HG03280 (cell line): Measurements from ENCODE around the gene NYAP1.
"Not testable (repeated sequence)": the region's sequence is repeated elsewhere in the genome, so short reads cannot be mapped to it uniquely, and the experiment has no call there.

Experiments used
- ATAC-seq: cut with Tn5 transposase; IDR thresholded peaks from one replicate; pipeline ENCODE4 v1.9.1; 2021; ENCODE audit warnings: mild to moderate bottlenecking, moderate library complexity; ENCODE audit not compliant: unreplicated experiment

The NYAP1 gene

DNA sequence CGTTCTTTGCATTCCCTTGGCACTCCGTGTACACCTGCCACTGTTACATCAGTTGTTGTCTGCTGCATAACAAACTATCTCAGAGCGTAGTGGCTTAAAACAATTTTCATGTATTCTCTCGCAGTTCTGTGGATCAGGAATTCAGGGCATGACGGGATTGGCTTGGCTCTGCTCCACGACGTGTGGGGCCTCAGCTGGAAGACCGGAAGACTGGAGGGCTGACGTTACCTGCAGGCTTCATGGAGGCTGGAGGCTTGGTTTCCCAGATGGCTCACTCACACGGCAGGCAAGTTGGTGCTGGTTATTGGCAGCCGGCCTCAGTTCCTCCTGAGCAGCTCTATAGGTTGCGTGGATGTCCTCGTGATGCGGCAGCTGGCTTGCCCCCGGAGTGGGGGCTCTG lies 25.5 kb downstream of the NYAP1 start:
- no peak for ATAC-seq

DNA sequence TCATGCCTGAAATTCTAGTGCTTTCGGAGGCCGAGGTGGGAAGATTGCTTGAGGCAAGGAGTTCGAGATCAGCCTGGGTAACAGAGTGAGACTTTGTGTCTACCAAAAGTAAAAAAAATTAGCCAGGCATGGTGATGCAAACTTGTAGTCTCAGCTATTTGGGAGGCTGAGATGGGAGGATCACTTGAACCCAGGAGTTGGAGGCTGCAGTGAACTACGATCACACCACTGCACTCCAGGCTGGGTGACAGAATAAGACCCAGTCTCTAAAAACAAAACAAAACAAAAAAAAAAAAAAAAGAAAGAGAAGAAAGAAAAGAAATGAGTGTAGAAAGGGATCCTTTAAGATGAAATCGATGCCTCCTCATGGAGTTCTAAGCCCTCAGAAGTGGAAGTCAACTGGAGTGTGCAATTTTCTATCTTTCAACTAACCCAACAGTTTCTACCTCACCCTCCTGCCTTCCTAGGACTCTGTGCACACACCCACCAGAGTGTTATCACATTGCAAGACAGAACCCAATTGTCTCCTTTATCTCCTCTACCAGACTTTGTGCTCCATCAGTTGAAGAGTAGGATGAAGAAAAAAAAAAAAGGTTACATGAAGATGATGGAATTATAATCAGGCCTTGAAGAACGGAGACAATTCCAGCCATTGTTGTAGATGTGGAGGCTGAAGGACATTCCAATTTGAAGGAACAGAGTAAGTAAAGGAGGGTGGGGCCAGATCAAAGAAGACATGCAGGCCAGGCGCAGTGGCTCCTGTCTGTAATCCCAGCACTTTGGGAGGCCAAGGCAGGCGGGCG lies 26.9 kb downstream of the NYAP1 start:
- no peak for ATAC-seq

DNA sequence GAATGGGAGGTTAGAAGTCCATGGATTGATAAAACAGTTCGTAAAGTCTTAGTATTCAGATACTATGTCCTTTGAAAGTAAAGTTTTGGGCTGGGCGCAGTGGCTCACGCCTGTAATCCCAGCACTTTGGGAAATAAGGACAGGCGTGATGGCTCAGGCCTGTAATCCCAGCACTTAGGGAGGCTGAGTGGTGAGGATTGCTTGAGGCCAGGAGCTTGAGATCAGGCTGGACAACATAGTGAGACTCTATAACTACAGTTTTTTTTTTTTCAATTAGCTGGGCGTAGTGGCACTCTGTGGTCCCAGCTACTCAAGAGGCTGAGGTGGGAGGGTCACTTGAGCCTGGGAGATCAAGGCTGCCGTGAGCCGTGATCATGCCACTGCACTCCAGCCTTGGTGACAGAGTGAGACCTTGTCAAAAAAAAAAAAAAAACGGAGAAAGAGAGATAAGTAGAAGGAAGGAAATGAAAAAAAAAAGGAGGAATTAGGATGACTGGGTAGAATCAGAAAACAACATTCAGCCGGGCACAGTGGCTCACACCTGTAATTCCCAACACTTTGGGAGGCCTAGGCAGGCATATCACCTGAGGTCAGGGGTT lies 29.6 kb downstream of the NYAP1 start:
- no peak for ATAC-seq

DNA sequence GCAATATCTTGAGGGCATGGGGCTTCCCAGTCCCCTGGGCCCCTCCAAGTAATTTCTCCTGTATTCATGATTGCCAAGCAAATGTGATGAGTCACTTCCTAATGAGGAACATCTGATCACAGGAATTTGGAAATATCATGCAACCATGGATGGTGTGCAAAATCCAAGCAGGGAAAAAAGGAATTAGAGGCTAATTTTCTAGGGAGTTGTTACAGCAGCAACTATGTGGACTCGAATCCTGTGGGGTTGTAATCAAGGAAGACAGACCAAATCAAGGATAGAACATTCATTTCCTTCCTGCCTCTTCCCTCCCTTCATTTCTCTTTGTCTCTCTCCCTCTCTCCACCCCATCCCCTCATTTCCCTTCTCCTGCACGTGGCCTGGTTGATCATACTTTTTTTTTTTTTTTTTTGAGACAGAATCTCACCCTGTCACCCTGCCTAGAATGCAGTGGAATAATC lies 31.4 kb downstream of the NYAP1 start:
- no peak for ATAC-seq

DNA sequence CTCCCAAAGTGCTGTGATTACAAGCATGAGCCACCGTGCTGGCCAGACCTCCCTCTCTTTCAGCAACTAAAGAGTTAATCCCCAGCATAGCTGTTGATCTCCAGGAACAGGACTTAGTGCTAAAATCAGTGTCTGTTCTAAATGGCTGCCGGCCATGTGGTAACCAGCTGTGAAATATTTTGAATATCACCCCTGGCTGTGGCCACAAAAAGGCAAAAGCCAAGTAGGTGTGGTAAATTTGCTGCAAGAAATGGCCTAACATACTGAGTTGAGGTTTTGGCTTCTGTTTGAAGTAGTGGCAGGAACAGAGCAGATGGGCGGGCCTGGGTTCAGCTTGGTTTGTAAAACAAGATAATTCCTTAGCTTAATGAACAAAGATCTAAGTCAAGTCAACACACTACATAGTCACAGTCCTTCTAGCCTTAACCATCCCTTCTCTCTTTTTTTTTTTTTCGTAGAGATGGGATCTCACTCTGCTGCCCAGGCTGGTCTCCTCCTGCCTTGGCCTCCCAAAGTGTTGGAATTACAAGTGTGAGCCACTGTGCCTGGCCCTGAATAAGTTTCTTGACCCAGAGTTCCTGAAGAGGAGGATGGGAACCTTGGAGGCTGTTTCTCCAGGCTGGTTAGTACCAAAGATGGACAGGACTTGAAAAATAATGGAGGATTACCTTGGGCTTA lies 32.5 kb downstream of the NYAP1 start:
- no peak for ATAC-seq

DNA sequence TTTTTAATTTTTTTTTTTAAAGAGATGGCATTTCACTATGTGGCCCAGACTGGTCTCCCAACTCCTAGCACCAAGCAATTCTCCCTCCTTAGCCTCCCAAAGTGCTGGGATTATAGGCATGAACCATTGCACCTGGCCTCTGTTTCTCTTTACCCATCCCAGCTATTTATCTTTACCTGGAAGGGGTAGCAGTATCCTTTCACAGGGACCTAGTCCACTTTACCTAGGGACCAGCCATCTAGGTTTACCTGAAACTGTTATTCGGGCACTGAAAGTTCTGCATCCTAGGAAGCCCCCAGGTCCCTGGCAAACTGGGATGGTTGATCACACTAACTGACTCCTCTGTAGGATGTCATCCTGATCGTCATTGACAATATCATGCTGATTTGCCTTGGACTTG lies 33.6 kb downstream of the NYAP1 start:
- ATAC-seq: no peak

DNA sequence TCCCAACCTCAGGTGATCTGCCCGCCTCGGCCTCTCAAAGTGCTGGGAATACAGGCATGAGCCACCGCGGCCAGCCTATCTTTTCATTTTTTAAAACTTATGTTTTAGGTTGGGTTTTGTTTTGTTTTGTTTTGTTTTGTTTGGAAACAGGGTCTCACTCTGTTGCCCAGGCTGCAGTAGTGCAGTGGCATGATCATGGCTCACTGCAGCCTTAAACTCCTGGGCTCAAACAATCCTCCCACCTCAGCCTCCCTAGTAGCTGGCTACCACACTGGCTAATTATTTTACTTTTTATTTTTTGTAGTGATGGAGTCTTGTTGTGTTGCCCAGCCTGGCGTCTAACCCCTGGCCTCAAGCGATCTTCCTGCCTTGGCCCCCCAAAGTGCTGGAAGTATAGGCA lies 35.9 kb downstream of the NYAP1 start:
- ATAC-seq: no peak

DNA sequence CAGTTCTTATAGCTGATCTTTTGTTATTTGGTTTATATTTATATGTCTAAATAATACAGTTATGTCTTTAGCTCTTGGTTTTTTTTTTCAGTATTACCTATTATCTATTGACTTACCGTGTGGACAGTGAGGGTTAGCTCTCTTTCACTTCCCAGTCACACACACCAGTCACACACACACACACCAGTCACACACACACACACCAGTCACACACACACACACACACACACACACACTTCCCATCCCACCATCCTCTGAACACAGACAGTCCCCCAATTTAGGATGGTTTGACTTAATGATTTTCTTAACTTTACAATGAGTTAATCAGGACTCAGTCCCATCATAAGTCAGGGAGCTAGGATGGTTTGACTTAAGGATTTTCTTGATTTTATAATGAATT lies 36.4 kb downstream of the NYAP1 start:
- ATAC-seq: no peak

DNA sequence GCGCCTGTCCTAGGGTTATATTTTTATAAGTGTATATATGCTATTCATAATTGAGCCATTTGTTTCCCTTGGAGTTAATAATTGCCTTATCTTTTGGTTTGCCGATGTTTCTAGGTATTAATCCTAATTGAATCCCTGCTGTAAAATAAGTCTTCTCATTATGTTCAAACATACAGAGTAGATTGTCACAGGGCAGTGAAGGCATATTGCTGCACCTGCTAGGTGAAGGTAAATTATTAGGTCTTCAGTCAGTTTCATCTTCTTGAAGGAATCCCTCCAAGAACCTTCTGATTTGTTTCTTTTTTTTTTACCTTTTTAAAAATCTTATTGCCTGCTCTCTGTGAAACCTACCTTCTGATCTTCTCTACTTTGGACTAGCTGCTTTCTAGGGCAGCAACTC lies 37.3 kb downstream of the NYAP1 start:
- ATAC-seq: no peak

DNA sequence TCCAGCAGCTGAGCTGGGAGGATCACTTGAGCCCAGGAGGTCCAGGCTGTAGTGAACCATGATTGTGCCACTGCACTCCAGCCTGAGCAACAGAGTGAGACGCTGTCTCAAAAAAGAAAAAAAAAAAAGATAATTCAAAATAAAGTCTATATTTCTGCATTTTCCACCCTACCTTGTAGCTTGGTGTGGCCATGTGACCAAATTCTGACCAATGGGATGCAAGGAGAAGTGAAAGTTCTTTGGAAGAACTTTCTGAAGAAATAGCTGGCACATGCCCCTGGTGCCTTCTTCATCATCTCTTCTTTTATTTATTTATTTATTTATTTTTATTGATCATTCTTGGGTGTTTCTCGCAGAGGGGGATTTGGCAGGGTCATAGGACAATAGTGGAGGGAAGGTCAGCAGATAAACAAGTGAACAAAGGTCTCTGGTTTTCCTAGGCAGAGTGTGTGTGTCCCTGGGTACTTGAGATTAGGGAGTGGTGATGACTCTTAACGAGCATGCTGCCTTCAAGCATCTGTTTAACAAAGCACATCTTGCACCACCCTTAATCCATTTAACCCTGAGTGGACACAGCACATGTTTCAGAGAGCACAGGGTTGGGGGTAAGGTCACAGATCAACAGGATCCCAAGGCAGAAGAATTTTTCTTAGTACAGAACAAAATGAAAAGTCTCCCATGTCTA lies 38.3 kb downstream of the NYAP1 start:
- not testable (repeated sequence) for ATAC-seq

DNA sequence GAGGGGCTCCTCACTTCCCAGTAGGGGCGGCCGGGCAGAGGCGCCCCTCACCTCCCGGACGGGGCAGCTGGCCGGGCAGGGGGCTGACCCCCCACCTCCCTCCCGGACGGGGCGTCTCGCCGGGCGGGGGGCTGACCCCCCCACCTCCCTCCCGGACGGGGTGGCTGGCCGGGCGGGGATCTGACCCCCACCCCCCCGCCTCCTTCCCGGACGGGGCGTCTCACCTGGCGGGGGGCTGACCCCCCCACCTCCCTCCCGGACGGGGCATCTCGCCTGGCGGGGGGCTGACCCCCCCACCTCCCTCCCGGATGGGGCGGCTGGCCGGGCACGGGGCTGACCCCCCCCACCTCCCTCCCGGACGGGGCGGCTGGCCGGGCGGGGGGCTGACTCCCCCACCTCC lies 39.5 kb downstream of the NYAP1 start:
- not testable (repeated sequence) for ATAC-seq

DNA sequence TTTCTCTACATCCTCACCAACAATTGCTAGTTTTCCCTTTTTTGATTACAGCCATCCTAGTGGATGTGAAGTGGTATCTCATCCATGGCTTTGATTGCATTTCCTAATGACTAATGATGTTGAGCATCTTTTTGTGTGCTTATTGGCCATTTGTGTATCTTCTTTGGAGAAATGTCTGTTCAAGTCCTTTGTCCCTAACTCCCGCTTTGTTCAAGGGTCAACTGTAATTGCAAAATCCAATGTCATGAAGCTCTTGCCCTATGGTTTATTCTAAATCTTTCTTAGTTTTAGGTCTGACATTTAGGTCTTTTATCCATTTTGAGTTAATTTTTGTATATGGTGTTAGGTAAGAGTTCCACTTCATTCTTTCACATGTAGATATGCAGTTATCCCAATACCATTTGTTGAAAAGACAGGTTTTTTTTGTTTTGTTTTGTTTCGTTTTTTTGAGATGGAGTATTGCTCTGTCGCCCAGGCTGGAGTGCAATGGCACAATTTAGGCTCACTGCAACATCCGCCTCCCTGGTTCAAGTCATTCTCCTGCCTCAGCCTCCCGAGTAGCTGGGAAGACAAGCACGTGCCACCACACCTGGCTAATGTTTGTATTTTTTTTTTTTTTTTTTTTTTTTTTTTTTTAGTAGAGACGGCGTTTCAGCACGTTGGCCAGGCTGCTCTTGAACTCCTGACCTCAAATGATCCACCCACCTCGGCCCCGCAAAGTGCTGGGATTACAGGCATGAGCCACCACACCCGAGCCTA lies 44.6 kb downstream of the NYAP1 start:
- ATAC-seq: not testable (repeated sequence)

DNA sequence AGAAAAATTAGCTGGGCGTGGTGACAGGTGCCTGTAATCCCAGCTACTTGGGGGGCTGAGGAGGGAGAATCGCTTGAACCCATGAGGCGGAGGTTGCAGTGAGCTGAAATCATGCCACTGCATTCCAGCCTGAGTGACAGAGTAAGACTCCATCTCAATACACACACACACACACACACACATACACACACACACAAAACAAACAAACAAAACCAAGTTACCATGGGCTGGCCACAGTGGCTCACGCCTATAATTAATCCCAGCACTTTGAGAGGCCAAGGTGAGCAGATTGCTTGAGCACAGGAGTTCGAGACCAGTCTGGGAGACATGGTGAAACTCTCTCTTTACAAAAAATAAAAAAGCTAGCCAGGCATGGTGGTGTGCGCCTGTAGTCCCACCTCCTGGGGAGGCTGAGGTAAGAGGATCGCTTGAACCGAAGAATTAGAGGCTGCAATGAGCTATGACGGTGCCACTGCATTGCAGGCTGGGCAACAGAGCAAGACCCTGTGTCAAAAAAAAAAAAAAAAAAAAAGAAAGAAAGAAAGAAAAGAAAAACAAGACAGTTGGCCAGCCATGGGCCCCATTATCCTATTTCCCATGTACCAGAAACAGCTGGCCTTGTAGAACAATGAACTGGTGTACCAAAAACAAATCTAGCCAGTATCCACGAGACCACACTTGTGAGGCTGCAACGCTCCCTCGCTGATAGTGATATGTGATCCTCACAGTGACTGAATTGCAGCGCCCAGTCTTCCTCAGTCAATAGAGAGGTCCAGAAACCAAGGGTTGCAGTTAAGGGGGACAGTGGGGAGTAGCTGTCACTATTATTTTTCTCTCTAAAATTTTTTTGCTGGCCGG lies 48.7 kb downstream of the NYAP1 start:
- no peak for ATAC-seq

DNA sequence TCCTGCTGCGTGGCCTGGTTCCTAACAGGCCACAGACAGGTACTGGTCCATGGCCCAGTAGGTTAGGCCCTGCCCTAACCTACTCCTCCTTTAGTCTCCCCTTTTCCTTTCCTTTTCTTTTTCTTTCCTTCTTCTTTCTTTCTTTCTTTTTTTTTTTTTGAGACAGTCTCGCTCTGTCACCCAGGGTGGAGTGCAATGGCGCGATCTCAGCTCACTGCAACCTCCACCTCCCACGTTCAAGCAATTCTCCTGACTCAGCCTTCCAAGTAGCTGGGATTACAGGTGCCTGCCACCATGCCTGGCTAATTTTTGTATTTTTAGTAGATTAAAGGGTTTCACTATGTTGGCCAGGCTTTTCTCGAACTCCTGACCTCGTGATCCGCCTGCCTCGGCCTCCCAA lies 52.3 kb downstream of the NYAP1 start:
- not testable (repeated sequence) for ATAC-seq

DNA sequence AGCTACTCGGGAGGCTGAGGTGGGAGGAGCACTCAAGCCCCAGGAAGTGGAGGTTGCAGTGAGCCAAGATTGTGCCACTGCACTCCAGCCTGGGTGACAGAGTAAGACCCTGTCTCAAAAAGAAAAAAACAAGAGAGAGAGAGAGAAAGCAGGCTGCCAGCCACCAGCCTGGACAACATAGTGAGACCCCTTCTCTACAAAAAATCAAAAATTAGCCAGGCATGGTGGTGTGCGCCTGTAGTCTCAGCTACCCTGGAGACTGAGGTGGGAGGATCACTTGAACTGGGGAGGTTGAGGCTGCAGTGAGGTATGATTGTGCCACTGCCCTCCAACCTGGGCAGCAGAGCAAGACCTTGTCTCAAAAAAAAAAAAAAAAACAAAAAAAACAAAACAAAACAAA lies 53.0 kb downstream of the NYAP1 start:
- ATAC-seq: not testable (repeated sequence)

DNA sequence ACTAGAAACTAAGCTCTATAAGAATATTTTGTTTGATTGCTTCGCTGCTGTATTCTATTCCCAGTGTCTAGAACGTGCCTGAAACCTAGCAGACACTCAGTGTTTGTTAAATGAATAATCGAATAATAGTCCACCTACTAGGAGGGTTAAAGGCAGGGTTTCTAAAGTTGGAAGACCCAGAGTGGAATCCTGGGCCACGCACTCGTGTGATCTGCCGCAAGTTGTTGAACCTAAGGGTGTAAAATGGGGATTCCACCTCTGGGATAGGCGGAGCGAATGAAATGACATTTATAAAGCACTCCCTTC lies 54.6 kb downstream of the NYAP1 start:
- no peak for ATAC-seq

DNA sequence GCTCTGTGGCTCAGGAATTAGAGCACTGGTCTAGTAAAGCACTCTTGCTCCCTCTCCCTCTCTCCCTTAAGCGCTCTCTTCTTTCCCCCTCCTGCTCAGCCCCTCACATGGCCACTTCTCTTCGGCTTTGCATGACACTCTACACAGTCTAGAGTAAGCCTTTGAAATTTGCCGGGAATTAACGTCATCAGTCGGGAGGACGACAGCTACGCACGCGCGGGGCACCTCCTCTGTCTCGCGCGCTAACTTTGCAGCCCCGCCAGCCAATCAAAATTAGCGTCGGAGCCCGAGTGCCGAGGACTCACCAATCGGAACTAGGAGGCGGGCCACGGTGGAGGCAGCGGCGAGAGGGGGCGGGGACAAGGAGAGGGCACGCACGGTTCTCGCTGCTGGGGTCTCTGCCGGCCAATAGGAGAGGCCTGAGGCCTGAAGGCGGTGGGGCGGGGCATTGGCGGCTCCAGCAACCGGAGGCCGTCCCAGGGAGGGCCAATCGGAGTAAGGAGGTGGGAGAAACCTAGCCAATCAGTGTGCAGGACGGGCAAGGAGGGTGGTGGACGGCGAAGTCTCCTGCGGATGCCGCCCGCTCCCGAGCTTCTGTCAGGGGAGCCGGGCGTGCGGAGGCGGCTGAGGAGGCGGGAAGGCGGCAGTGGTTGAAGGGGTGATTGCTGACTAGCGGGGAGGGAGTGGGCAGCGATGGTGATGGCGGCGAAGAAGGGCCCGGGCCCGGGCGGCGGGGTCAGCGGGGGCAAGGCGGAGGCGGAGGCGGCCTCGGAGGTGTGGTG lies 55.1 kb downstream of the NYAP1 start, which contains the start of gene AGFG2:
AGFG2 (plus strand) TSS at position 550 of the 782 bp plus-strand sequence; CDS start at position 694, 144 bp downstream.
- peak; percentile 96 for ATAC-seq

DNA sequence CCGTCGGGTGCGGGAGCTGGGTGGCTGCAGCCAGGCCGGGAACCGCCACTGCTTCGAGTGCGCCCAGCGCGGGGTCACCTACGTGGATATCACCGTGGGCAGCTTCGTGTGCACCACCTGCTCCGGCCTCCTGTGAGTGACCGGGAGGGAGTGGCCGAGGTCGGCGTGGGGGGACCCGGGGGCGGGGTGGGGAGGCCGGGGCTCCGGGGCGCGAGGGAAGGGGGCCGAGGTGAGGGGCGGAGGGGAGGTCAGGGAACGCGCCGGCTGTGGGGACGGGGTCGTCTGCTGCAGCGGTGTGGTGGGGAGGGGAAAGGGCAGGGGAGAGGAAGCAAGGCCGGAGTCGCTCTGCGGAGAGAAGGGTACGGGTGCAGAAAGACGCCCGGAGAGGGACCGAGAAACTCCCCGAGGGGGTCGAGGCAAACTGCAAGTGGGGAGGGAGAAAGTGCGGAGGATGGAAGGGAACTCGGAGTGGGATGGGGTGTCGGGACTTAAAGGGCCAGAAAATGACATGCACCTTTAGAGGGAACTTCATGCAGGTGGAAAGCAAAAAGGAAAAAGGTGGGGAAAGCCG lies 55.8 kb downstream of the NYAP1 start:
- no peak for ATAC-seq
